HG03025 (cell line): ENCODE data around the gene RPL9.
"Not testable (repeated sequence)": the region's sequence is repeated elsewhere in the genome, so short reads cannot be mapped to it uniquely, and the experiment has no call there.

Experiments
- ATAC-seq: cut with Tn5 transposase; IDR thresholded peaks from one replicate; pipeline ENCODE4 v1.9.1; 2021; ENCODE audit warnings: mild to moderate bottlenecking, moderate library complexity; ENCODE audit not compliant: unreplicated experiment, low FRiP score

Gene RPL9

DNA sequence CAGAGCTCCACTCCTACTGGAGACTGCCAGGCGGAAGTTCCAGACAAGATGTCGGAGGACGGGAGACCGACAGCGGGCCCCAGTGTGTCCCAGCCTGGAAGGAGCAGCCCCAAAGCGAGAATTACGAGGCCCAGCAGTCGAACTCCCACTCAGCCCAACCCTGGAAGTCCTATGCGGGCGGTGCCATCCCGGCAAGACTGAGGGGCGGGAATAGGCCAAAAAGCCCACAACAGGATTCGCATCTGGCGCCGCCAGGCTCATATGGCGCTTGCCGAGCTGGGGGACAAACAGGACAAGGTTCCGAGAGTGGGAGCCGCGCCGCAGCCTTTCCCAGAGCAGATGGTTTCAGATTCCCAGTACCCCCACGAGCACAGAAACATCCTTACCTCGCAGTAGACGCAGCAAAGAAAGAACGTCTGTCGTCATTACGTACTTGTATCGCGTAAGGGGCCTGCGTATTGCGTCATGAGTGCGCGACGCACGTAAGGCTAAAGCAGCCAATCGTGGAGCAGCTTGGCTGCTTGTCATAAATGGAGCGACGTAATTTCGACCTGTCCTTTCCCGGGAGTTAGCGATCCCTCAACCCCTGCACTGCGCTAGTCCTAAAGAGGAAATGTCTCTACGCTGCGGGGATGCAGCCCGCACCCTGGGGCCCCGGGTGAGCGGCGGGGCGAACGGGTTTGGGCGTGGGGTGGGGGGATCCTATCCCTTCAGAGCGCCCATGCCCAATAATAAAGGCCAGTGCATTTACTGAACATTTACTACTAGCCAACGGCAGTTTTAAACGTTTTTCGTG is at the start of gene RPL9, which contains the start of gene LIAS:
TSS of gene RPL9 (minus strand) at position 418 of the 796 bp plus-strand sequence. CDS start 483 bp downstream, outside the sequence.
TSS of gene LIAS (plus strand) at position 552 of the 796 bp plus-strand sequence. CDS start at position 614, 62 bp downstream.
- peak; percentile 77 for ATAC-seq

DNA sequence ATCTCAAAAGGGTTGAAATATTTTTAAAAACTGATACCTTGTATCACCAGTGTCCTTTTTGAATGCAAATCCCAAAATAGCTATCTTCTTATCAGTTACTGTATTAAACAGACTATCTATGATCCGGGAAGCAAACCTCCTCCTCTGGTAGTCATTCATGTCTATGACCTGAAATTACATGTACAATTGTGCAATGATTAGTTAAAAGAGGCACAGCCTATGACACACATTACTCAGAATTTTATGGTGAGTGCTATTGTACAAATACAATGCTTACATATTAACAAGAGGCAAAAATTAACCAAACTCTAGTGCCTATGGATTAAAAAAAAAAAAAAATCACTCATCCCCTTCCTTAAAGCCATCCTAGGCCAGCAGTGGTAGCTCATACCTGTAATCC is 46.9 kb upstream of the RPL9 start:
- ATAC-seq, result no peak

DNA sequence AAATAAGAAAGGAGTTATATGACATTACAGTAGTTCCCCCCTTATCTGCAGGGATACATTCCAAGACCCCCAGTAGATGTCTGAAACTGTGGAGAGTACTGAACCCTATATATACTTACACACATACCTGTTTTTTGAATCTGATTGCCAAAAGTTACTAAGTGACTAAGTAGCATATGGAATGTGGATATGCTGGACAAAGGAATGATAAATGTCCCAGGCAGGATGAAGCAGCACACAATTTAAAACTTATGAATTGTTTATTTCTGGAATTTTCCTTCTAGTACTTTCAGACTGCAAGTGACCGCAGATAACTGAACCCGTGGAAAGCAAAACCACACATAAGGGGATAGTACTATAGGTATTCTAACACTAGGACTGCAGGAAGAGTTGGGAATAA is 45.8 kb upstream of the RPL9 start:
- ATAC-seq, result no peak

DNA sequence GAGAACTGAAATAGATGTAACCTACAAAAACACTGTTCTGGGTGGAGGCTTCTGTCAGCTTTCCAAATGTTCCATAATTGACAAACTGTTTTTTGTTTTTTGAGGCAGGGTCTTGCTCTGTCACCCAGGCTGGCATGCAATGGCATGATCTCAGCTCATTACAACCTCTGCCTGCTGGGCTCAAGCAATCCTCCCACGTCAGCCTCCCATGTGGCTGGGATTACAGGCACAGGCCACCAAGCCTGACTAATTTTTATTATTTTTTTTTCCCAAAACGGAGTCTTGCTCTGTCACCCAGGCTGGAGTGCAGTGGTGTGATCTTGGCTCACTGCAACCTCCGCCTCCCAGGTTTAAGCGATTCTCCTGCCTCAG is 43.9 kb upstream of the RPL9 start:
- ATAC-seq, result not testable (repeated sequence)

DNA sequence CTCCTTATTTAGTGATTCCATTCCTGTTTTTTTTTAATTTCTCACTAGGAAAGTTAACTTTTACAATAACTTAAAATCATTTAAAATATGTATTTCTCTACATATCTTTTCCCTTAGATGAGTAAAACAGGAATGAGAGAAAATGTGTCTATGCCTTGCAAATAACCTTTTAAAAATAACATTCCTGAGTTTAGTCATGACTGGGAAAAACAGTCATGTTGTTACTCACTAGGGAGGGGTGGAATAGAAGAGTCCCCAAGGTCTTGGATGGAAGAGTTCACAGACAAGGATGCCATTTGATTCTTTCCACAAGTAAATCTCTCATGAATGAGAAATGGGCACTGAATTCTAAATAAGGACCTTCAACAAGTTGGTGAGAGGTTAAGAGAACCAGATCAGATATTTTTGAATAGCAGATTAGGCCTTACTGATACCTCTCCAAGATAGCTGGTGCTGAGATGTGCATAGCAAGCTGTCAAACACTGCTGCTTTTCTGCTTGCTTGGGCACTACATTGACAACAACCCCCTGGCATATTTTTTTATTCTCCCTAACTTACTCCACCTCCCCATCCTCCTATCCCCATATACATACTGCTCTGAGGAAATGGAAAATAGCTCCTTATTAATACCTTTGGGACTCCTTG is 43.4 kb upstream of the RPL9 start:
- no peak for ATAC-seq

DNA sequence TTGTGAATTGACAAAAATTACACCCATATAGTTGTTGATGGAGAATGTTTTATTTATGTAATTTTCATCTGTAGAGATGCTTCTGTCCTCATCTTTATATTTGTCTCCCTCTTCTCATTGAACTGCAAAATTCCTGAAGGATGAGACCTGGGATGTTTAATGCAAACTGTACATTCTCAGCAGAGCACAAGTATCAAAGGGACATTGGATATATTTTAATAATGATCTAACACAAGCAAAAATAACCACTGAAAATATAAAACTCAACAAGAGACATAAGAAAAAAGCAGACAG is 40.0 kb upstream of the RPL9 start:
- ATAC-seq, result no peak

DNA sequence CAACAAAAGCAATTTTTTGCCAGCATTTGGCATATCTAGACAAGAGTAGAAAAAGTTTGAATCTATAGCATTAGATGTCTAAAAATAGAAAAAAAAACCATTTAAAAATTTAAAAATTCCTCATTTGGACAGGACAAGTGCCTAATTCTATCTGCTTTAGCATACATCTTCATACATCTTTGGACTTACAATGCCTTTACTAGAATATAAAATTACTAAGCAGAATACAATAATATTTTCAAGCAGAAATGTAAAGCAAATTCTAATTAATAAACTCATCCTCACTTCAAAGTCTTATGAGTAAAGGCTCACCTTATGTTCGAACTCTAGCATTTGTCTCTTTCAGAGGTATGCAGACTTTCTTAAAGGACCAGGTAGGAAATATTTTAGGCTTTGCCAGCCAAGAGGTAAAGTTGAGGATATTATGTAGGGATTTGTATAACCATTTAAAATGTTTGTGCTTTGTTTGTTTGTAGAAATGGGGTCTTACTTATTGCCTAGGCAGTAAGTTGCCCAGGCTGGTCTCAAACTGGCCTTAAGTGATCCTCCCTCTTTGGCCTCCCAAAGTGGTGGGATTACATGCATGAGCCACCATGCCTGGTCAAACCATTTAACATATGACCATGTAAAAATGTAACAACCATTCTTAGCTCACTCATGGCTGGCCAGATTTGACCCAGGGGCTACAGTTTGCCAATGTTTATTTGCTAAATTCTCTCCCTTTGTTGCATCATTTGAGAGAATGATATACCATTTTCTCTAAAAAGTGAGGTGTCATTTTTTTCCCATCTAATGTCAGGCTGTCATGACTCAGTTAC is 39.4 kb upstream of the RPL9 start:
- no peak for ATAC-seq

GRCh38 chr4:39495446-39496213 is 36.9 kb upstream of the RPL9 start:
- no peak for ATAC-seq

DNA sequence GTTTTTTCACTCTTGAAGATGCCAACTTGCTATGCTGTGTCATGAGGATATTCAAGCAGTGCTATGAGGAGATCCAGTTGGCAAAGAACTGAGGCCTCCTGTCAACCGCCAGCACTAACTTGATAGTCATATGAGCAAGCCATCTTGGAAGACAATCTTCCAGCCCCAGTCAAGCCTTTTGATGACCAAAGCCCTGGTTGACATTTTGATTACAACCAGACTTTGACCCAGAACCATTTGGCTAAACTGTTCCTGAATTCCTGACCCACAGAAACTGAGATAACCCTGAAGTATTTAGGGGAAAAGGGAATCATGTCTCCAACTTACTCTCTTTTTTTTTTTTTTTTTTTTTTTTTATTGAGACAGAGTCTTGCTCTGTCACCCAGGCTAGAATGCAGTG is 35.6 kb upstream of the RPL9 start:
- ATAC-seq, result no peak

GRCh38 chr4:39490322-39490721 is 31.6 kb upstream of the RPL9 start:
- ATAC-seq, result no peak

DNA sequence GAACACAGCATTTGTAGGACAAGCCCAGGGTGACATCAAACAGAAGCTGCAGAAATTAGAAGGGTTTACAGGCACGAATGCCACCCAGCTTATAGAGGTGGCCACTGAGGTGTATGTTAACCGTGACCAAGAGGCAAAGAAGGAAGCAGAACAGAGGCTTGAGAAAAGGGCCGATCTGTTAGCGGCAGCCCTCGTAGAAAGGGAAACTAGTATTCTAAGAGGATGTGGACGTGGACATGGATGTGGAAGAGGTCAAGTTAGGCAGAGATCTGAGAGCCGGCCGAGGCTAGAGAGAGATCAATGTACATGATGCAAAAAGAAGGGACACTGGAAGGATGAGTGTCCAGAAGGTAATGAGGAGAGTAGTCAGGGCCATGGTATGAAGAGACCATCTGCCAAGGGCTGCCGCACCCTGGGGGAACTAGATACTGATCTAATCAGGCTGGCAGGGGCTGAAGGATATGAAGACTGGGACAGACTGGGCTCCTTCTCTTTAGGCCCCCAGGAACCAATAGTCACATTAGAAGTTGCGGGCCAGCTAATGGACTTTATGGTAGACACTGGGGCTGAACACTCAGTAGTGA is 27.6 kb upstream of the RPL9 start:
- no peak for ATAC-seq

GRCh38 chr4:39484582-39485272 is 26.0 kb upstream of the RPL9 start:
- ATAC-seq, result no peak

DNA sequence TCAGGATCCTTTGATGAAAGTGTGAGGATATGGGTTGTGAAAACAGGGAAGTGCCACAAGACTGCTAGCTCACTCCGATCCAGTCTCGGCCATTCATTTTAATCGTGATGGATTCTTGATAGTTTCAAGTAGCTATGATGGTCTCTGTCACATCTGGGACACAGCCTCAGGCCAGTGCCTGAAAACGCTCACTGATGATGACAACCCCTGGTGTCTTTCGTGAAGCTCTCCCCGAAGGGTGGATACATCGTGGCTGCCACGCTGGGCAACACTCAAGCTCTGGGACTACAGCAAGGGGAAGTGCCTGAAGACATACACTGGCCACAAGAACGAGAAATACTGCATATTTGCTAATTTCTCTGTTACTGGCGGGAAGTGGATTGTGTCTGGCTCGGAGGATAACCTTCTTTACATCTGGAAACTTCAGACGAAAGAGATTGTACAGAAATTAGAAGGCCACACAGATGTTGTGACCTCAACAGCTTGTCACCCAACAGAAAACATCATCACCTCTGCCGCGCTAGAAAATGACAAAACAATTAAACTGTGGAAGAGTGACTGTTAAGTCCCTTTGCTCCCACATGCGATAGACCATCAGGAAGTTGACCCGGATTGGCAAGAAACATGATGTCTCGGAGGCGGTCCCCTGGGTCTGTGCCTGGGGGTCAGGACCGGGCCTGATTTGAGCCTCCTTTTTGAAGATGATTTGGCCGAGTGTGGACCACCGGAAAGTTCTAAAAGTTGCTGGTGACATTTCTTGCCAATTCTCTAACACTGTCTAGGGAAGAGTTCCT is 22.4 kb upstream of the RPL9 start:
- ATAC-seq, result no peak

DNA sequence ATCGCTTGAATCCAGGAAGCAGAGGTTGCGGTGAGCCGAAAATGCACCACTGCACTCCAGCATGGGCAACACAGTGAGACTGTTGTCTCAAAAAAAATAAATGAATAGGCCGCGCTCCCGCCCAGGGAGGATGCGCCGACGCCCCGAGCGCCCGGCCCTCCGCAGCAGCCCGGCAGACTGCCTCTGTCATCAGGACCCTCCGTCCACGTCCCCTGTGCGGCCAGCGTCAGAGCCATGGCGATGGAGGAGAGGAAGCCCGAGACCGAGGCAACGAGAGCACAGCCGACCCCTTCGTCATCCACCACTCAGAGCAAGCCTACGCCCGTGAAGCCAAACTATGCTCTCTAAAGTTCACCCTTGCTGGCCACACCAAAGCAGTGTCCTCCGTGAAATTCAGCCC is 21.5 kb upstream of the RPL9 start:
- no peak for ATAC-seq

GRCh38 chr4:39476187-39476895 is 17.6 kb upstream of the RPL9 start:
- ATAC-seq, result no peak

DNA sequence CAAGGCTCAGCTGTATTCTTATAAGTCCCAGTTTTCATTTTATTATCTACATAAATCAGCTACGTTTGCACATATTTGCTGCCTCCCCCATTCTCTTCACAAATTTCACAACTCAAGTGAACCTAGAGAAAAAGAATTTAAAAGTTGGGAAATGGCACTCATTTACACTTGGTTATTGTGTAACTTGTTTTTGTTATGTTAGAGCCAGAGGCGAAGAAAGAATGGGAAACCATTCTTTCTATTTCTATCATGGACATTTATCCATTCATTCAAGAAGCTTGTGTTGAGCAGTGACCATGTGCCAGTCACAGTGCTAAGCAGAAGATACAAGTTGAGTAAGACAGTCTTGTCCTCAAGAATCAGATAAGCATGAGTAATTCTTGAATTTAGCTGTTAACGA is 13.7 kb upstream of the RPL9 start:
- no peak for ATAC-seq

DNA sequence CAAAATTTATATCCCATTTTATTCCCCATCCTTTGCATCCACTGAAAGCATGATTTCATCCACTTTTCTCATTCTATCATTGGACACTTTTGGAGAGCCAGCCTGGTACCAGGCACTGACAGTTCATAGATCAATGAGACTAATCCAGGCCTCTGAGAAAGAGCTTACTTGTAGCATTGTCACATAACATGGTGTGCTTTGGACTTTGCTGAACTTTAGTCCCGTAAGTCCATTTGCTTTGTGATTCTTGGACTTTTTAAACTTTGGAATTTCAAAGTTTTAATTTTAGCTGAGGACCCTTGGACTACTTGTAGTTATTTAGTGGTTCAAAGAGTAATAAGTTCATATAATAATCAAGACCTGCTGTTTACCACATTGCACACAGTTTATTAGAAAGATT is 11.7 kb upstream of the RPL9 start:
- ATAC-seq, result no peak

DNA sequence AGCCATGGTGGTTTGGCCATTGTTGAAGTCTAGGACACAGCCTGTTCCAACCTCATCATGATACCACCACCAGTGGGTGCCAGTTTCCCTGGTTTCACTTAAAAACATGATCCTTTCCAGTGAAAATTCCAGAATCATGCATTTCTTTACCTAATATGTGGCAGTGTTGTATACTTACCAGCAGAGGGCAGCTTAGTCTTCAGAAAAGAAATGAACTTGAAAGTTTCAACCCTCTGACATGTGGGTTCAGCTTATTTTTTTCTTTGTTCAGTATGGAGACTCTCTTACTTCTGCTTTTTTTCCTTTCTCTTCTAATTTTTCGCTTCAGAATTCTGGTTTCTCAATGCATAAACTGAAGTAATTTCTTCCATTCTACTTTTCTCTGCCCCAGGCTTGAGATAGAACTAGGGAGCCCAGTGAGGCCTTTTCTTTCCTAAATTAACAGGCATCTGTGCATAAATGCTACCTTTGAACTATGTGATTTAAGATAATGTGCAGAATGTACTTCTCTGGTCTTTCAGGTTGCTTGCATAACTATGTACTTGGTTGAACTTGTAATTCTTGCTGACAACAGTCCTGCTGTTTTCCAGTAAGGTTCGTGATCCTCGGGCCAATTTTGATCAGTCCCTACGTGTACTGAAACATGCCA is 10.8 kb upstream of the RPL9 start:
- no peak for ATAC-seq
